ENCODE measurements around the gene POLE4. TPM values are rescaled to one million over a fixed set of nuclear protein-coding genes. Genes with fewer than 3 reads are reported as not detected.

POLE4 gene
- total and polyA plus RNA-seq, 9 of the 15 experiments (the other 6 are each of a cell fraction or from before 2014, with no cell fraction given): 25.7 to 73.7 (median 57.3) TPM

DNA sequence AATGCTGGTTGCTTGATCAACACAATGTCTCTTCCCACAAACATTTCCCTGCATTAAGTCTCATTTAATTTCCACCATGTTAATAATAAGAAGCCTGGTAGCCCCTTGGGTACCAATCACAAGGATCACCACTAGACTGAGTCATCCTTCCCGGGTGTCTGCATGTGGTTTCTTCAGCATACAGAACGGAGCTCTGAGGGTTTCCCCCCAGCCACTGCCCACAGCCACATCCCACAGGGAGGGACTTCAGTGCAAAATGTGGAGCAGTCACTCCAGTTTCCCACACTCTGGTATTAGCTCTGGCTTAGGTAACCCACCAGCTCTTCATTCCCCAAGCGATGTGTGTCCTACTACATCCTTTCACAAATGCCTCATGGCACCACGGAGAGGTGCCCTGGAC is 42.7 kb upstream of the POLE4 start:
- 0% methylated on average over 4 of the region's 4 CpGs for WGBS (ENCODE audit: insufficient coverage, low coverage, missing lambda C conversion rate)

DNA sequence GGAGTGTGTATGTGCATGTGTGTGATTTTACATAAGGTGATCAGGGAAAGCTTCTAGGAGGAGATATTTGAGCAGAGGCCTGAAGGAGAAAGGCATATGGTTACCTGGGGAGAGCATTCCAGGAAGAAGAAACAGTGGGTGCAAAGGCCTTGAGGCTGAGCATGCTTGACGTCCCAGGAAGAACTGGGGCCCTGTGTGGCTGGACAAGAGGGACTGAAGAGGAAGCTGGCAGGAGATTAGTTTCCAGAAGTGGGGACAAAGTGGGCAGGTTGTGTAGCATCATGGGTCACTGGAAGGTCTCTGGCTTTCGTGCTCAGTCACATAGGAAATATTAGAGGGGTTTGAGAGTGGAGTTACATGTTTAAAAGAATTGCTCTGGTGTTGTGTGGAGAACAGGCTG is 42.0 kb upstream of the POLE4 start:
- no peak overlapping the region for H3K4me3 ChIP-seq
- POLR2A ChIA-PET: no interaction called here
- WGBS (ENCODE audit: insufficient coverage, low coverage, missing lambda C conversion rate): 3% methylated on average over 2 of the region's 2 CpGs
- no peak for ATAC-seq
- CTCF ChIA-PET (ENCODE audit: low intra/inter-chr PET ratio): no interaction called here
- intact Hi-C loops (cut with micrococcal nuclease) (loop anchor here (5.0 kb wide), 1 partner anchor 691 kb away; no protein-coding TSS in a partner anchor), in situ Hi-C loops (cut with MboI) (loop anchor here (5.0 to 10.0 kb wide), 4 partner anchors 141 to 698 kb away; no protein-coding TSS in a partner anchor)
- H3K9ac ChIP-seq (ENCODE audit: insufficient read depth in 1 of 2, low read depth in 2 of 2, low read length in 2 of 2): no peak overlapping the region
- H2AFZ ChIP-seq (ENCODE audit: low read depth, low read length): no peak overlapping the region
- H3K4me1 ChIP-seq (replicated peaks in 1 of 2; ENCODE audit: control insufficient read depth in 2 of 2, insufficient read depth in 2 of 2, low read length in 2 of 2): peaks cover 0 to 6% of the 10 kb centered on the region in 2 experiments; a peak in 2 of 5 replicates
- no peaks in the 10 kb centered on the region for H3K9me3 ChIP-seq (replicated peaks; ENCODE audit: control insufficient read depth, insufficient read depth, low read depth, low read length)
- no TSS peak for BruUV-seq (replicated peaks)
- no peaks in the 10 kb centered on the region for H3K36me3 ChIP-seq (ENCODE audit: control insufficient read depth, insufficient read depth, low read length)
- no peak overlapping the region for H3K27ac ChIP-seq (ENCODE audit: extremely low read depth, low read depth, low read length)
- no peak for DNase-seq (ENCODE audit: extremely low read depth in 1 of 4, low spot score in 3 of 4)
- no peak overlapping the region for H3K4me2 ChIP-seq (ENCODE audit: insufficient read depth, low read length)
- no peaks in the 10 kb centered on the region for H3K79me2 ChIP-seq (ENCODE audit: control insufficient read depth, insufficient read depth, low read length)
- FAIRE-seq: no peak
- TF ChIP-seq ILF3 (IDR thresholded peaks at IDR 0.05; ENCODE audit: borderline replicate concordance): no peak
- no peaks in the 10 kb centered on the region for H4K20me1 ChIP-seq (replicated peaks; ENCODE audit: control insufficient read depth, insufficient read depth, low read length)
- peaks cover 6% of the 10 kb centered on the region for H3K9me1 ChIP-seq (ENCODE audit: control insufficient read depth, insufficient read depth, low read length)
- peaks cover 6 to 57% of the 10 kb centered on the region in 2 experiments for H3K27me3 ChIP-seq (ENCODE audit: control insufficient read depth in 2 of 2, insufficient read depth in 2 of 2, low read length in 2 of 2)

More for the DNA sequence above, 42.7 kb upstream of the POLE4 start:
- peaks cover 6% of the 10 kb centered on the region for H3K9me1 ChIP-seq (ENCODE audit: control insufficient read depth, insufficient read depth, low read length)
- peaks cover 0 to 6% of the 10 kb centered on the region in 2 experiments; a peak in 2 of 5 replicates for H3K4me1 ChIP-seq (replicated peaks in 1 of 2; ENCODE audit: control insufficient read depth in 2 of 2, insufficient read depth in 2 of 2, low read length in 2 of 2)
- CTCF ChIA-PET (ENCODE audit: low intra/inter-chr PET ratio): no interaction called here
- no peak for FAIRE-seq
- no peak overlapping the region for H3K4me2 ChIP-seq (ENCODE audit: insufficient read depth, low read length)
- POLR2A ChIA-PET: interaction anchor here (0.5 to 0.6 kb wide), 2 partner anchors 64 to 71 kb away, joined by 3 to 5 read pairs; no protein-coding TSS in a partner anchor
- H3K79me2 ChIP-seq (ENCODE audit: control insufficient read depth, insufficient read depth, low read length): no peaks in the 10 kb centered on the region
- H3K36me3 ChIP-seq (ENCODE audit: control insufficient read depth, insufficient read depth, low read length): no peaks in the 10 kb centered on the region
- H3K27ac ChIP-seq (ENCODE audit: extremely low read depth, low read depth, low read length): no peak overlapping the region
- intact Hi-C loops (cut with micrococcal nuclease) (loop anchor here (5.0 kb wide), 1 partner anchor 692 kb away; no protein-coding TSS in a partner anchor), in situ Hi-C loops (cut with MboI) (loop anchor here (5.0 to 10.0 kb wide), 4 partner anchors 142 to 699 kb away; no protein-coding TSS in a partner anchor)
- no TSS peak for BruUV-seq (replicated peaks)
- no peak for TF ChIP-seq ELF1 (tag; IDR thresholded peaks at IDR 0.05)
- ATAC-seq: no peak
- no peak for DNase-seq (ENCODE audit: extremely low read depth in 1 of 4, low spot score in 3 of 4)
- H2AFZ ChIP-seq (ENCODE audit: low read depth, low read length): no peak overlapping the region
- H3K4me3 ChIP-seq: no peak overlapping the region
- H3K9me3 ChIP-seq (replicated peaks; ENCODE audit: control insufficient read depth, insufficient read depth, low read depth, low read length): no peaks in the 10 kb centered on the region
- H3K27me3 ChIP-seq (ENCODE audit: control insufficient read depth in 2 of 2, insufficient read depth in 2 of 2, low read length in 2 of 2): peaks cover 6 to 54% of the 10 kb centered on the region in 2 experiments
- no peaks in the 10 kb centered on the region for H4K20me1 ChIP-seq (replicated peaks; ENCODE audit: control insufficient read depth, insufficient read depth, low read length)
- H3K9ac ChIP-seq (ENCODE audit: insufficient read depth in 1 of 2, low read depth in 2 of 2, low read length in 2 of 2): no peak overlapping the region

Data from K562 (cell line).